GM12865 (cell line): ENCODE results near the gene EPG5.

ENCODE experiments used
- DNase-seq: peaks from one replicate; pipeline ENCODE4 v3.0.0; 2010; ENCODE audit warnings: low read depth
- H3K4me3 ChIP-seq: 2 replicates; pipeline ENCODE4 v1.5.1; 2011; ENCODE audit warnings: mild to moderate bottlenecking, low read depth, low read length, control low read depth
- TF ChIP-seq, protein P1 (sequence below): IDR thresholded peaks from 2 replicates; pipeline ENCODE4 v1.5.1; 2011; ENCODE audit warnings: low read length, control low read depth, low read depth, inconsistent platforms; ENCODE audit not compliant: insufficient read depth; ENCODE audit errors: missing control alignments

EPG5 gene

GRCh38 chr18:45876161-45876560 is 91.0 kb downstream of the EPG5 start:
- H3K4me3 ChIP-seq, result no peak overlapping the region
- TF ChIP-seq, protein P1, sequence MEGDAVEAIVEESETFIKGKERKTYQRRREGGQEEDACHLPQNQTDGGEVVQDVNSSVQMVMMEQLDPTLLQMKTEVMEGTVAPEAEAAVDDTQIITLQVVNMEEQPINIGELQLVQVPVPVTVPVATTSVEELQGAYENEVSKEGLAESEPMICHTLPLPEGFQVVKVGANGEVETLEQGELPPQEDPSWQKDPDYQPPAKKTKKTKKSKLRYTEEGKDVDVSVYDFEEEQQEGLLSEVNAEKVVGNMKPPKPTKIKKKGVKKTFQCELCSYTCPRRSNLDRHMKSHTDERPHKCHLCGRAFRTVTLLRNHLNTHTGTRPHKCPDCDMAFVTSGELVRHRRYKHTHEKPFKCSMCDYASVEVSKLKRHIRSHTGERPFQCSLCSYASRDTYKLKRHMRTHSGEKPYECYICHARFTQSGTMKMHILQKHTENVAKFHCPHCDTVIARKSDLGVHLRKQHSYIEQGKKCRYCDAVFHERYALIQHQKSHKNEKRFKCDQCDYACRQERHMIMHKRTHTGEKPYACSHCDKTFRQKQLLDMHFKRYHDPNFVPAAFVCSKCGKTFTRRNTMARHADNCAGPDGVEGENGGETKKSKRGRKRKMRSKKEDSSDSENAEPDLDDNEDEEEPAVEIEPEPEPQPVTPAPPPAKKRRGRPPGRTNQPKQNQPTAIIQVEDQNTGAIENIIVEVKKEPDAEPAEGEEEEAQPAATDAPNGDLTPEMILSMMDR, result no peak
- DNase-seq, result peak; percentile 13

DNA sequence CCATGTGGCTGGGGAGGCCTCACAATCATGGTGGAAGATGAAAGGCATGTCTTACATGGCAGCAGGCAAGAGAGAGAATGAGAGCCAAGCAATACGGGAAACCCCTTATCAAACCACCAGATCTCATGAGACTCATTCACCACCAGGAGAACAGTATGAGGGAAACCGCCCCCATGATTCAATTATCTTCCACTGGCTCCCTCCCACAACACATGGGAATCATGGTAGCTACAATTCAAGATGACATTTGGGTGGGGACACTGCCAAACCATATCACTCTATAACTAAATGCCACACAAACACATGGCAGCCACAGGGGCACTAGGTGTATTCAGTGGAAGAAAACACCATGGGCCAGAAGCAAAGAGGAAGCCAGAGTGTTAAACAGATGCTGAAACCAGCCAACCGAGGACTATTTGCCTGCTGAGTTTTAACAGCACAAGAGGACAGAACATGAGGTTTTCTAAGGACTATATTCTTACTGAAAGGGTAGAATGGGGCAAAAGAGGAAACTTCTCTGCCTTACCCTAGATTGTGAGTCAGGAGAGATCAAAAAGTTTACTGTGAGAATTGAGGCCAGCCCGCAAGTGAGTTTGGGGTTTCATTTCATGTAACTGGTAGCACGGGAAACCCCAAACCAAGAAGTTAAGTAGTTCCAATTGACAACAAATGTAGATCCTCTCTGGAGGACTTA is 92.5 kb downstream of the EPG5 start:
- TF ChIP-seq, protein P1, result no peak
- no peak overlapping the region for H3K4me3 ChIP-seq
- peak; percentile 89 for DNase-seq

DNA sequence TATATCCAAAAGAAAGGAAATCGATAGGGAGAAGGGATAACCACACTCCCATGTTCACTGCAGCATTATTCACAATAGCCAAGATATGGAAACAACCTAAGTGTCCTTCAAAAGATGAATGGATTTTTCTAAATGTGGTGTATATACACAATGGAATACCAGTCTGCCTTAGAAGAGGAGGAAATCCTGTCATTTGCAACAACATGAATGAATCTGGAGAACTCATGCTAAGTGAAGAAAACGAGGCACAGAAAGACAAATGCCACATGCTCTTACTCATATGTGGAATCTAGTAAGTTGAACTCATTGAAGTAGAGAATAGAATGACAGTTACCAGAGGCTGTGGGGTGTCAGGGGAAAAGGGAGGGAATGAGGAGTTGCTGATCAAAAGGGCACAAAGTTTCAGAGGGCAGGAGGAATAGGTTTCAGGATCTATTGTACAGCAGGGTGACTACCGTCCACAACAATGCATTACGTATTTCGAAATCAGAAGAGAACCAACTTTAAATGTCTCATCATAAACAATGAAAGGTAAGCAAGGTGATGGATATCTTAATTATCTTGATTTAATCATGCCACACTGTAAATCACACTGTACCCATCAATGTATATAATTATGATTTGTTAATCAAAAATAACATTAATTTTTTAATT is 95.6 kb downstream of the EPG5 start:
- TF ChIP-seq, protein P1, result no peak
- no peak overlapping the region for H3K4me3 ChIP-seq
- DNase-seq, result no peak

GRCh38 chr18:45870419-45870818 is 96.7 kb downstream of the EPG5 start:
- no peak for DNase-seq
- TF ChIP-seq, protein P1, result no peak
- H3K4me3 ChIP-seq, result no peak overlapping the region

DNA sequence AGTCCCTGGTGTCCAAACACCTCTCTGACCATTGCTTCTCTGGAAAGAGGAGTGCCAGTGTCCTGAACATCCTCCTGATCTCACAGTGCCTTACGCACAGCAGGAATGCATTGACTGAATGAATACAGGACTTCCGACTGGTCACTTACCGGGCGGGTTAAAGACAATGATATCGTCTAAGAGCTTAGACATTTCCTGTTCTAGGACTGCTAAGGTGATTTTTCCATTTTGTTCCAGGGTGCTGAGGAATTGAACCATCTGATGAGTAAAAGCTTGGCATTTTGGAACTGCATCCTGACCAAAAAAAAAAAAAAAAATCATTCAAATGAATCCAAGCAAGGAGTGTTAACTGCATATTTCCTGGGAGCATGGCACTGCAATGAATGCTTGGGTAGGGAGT is 101.7 kb downstream of the EPG5 start:
- no peak overlapping the region for H3K4me3 ChIP-seq
- DNase-seq, result no peak
- TF ChIP-seq, protein P1, result no peak

DNA sequence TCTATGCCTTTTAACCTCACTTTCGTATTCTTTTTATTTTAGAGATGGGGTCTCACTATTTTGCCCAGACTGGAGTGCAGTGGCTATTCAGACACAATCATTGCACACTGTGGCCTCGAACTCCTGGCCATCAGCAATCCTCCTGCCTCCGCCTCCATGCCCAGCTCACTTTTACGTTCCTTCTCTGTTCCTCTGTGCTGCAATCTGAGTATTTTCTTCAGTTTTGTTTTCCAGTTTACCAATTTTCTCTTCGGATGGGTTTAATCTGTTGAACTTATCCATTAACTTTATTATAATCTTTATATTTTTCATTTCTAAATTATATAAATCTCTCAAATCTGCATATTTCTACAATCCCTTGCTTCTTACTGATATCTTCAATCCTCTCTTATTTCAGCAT is 103.0 kb downstream of the EPG5 start:
- H3K4me3 ChIP-seq, result no peak overlapping the region
- TF ChIP-seq, protein P1, result no peak

More for the DNA sequence above, 103.0 kb downstream of the EPG5 start:
- no peak for DNase-seq
